Spleen (tissue), 7 donors: Measurements from ENCODE around the gene PINLYP.

ENCODE experiments used
- POLR2A ChIP-seq, 3 donors: fragments of 450-650 bp; IDR thresholded peaks; one replicate each; pipeline ENCODE4 v1.5.1; 2017; ENCODE audit warnings: antibody characterized with exemption in 3 of 3, mild to moderate bottlenecking in 1 of 3
- TF ChIP-seq, protein P1 (sequence below), 11 experiments: fragments of 200-600 bp in 7 of 11; fragments of 450-650 bp in 4 of 11; sonication (generic) in 4 of 11; IDR thresholded peaks in 8 of 11; conservative IDR thresholded peaks in 3 of 11; 1 replicate in 7 of 11; 2 replicates in 4 of 11; pipeline versions ENCODE4 v1.4.0 to v1.8.0; 2016 to 2021; ENCODE audit warnings: antibody characterized with exemption in 11 of 11, inconsistent platforms in 4 of 11, mild to moderate bottlenecking in 1 of 11
- donor health status: DM: no; HTN: no; CAD: no; lungs with moderate emphysema.
- donor health status: DM: no; HTN: no; CAD: no.
- donor health status: DM: no; HTN: no; CAD: no.

- TF ChIP-seq POLR2A (IDR thresholded peaks at IDR 0.05): no peak
- TF ChIP-seq, protein P1, sequence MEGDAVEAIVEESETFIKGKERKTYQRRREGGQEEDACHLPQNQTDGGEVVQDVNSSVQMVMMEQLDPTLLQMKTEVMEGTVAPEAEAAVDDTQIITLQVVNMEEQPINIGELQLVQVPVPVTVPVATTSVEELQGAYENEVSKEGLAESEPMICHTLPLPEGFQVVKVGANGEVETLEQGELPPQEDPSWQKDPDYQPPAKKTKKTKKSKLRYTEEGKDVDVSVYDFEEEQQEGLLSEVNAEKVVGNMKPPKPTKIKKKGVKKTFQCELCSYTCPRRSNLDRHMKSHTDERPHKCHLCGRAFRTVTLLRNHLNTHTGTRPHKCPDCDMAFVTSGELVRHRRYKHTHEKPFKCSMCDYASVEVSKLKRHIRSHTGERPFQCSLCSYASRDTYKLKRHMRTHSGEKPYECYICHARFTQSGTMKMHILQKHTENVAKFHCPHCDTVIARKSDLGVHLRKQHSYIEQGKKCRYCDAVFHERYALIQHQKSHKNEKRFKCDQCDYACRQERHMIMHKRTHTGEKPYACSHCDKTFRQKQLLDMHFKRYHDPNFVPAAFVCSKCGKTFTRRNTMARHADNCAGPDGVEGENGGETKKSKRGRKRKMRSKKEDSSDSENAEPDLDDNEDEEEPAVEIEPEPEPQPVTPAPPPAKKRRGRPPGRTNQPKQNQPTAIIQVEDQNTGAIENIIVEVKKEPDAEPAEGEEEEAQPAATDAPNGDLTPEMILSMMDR (IDR thresholded peaks at IDR 0.05 in 8 of 11, conservative IDR thresholded peaks at IDR 0.05 in 3 of 11): no peak
These were observed 34.9 kb downstream of the PINLYP start for GRCh38 chr19:43610493-43610892.
